ENCODE results near the gene TBX6.
A peak's percentile ranks its signal among the peaks of the same experiment; 100 is the strongest.
"Not testable (repeated sequence)": the region's sequence is repeated elsewhere in the genome, so short reads cannot be mapped to it uniquely, and the experiment has no call there.

Gene TBX6

GRCh38 chr16:30052671-30053372, 38.9 kb downstream of the TBX6 start:
- Mint-ChIP-seq H3K4me1 (peaks cover 34% of the 10 kb centered on the region), H3K36me3 (ENCODE audit: low read depth) (no peaks in the 10 kb centered on the region), H3K27me3 (ENCODE audit: low read depth) (no peaks in the 10 kb centered on the region), H3K27ac (peak overlapping the region; percentile 27 to 54 (median 41)), H3K4me3 (peak overlapping the region; percentile 89 to 95 (median 92)), H3K9me3 (no peaks in the 10 kb centered on the region)
- no peak for TF ChIP-seq CTCF (IDR thresholded peaks at IDR 0.05; ENCODE audit: unreplicated experiment in 3 of 3)

GRCh38 chr16:30051518-30051917, 40.2 kb downstream of the TBX6 start:
- Mint-ChIP-seq H3K27ac (peak overlapping the region; percentile 36 to 82 (median 53)), H3K36me3 (ENCODE audit: low read depth) (no peaks in the 10 kb centered on the region), H3K4me1 (peaks cover 26% of the 10 kb centered on the region), H3K9me3 (no peaks in the 10 kb centered on the region), H3K27me3 (ENCODE audit: low read depth) (peaks cover 5% of the 10 kb centered on the region), H3K4me3 (peak overlapping the region; percentile 85 to 92 (median 90))
- no peak for TF ChIP-seq CTCF (IDR thresholded peaks at IDR 0.05; ENCODE audit: unreplicated experiment in 3 of 3)

GRCh38 chr16:30049871-30050270, 41.9 kb downstream of the TBX6 start:
- Mint-ChIP-seq H3K36me3 (ENCODE audit: low read depth) (no peaks in the 10 kb centered on the region), H3K27ac (no peak overlapping the region), H3K4me3 (peak overlapping the region in 1 of 3 experiments; percentile 40), H3K4me1 (peaks cover 22% of the 10 kb centered on the region), H3K9me3 (no peaks in the 10 kb centered on the region), H3K27me3 (ENCODE audit: low read depth) (peaks cover 5% of the 10 kb centered on the region)
- no peak for TF ChIP-seq CTCF (IDR thresholded peaks at IDR 0.05; ENCODE audit: unreplicated experiment in 3 of 3)

GRCh38 chr16:30046588-30046987, 45.1 kb downstream of the TBX6 start:
- Mint-ChIP-seq H3K4me3 (no peak overlapping the region), H3K27ac (no peak overlapping the region), H3K36me3 (ENCODE audit: low read depth) (no peaks in the 10 kb centered on the region), H3K27me3 (ENCODE audit: low read depth) (peaks cover 5% of the 10 kb centered on the region), H3K4me1 (peaks cover 9% of the 10 kb centered on the region), H3K9me3 (no peaks in the 10 kb centered on the region)
- TF ChIP-seq CTCF (IDR thresholded peaks at IDR 0.05; ENCODE audit: unreplicated experiment in 3 of 3) = no peak

GRCh38 chr16:30046178-30046577, 45.5 kb downstream of the TBX6 start:
- TF ChIP-seq CTCF (IDR thresholded peaks at IDR 0.05; ENCODE audit: unreplicated experiment in 3 of 3) = no peak
- Mint-ChIP-seq H3K4me3 (no peak overlapping the region), H3K36me3 (ENCODE audit: low read depth) (no peaks in the 10 kb centered on the region), H3K4me1 (peaks cover 6% of the 10 kb centered on the region), H3K27me3 (ENCODE audit: low read depth) (peaks cover 5% of the 10 kb centered on the region), H3K9me3 (no peaks in the 10 kb centered on the region), H3K27ac (no peak overlapping the region)

GRCh38 chr16:30041841-30042240, 49.9 kb downstream of the TBX6 start:
- H3K4me3 Mint-ChIP-seq = no peak overlapping the region
- peak; percentile 46 to 56 (median 50) for TF ChIP-seq CTCF (IDR thresholded peaks at IDR 0.05; ENCODE audit: unreplicated experiment in 3 of 3)
- H3K27ac Mint-ChIP-seq = no peak overlapping the region
- H3K9me3 Mint-ChIP-seq = no peaks in the 10 kb centered on the region
- no peaks in the 10 kb centered on the region for H3K36me3 Mint-ChIP-seq (ENCODE audit: low read depth)
- H3K27me3 Mint-ChIP-seq (ENCODE audit: low read depth) = peaks cover 3% of the 10 kb centered on the region
- H3K4me1 Mint-ChIP-seq = no peaks in the 10 kb centered on the region

- not testable (repeated sequence) for H3K4me1 Mint-ChIP-seq; H3K9me3 Mint-ChIP-seq; H3K4me3 Mint-ChIP-seq; H3K27ac Mint-ChIP-seq; H3K27me3 Mint-ChIP-seq (ENCODE audit: low read depth); H3K36me3 Mint-ChIP-seq (ENCODE audit: low read depth)
Observed at GRCh38 chr16:30040690-30041089, 51.0 kb downstream of the TBX6 start.
